DOHH2 (cell line): ENCODE data around the gene ERC2.

ENCODE experiments used
- H3F3A ChIP-seq: fragments of 200-600 bp; sonication (generic), shearing (Covaris generic); 2 replicates; pipeline ENCODE4 v1.6.0; 2016; ENCODE audit warnings: antibody characterized with exemption, mild to moderate bottlenecking; ENCODE audit not compliant: control insufficient read depth, insufficient read depth
- H3K27ac ChIP-seq: fragments of 200-600 bp; sonication (generic); 2 replicates; pipeline ENCODE4 v1.5.1; 2014; ENCODE audit warnings: low read depth, mild to moderate bottlenecking, low read length, moderate library complexity
- H3K27me3 ChIP-seq: fragments of 200-600 bp; sonication (generic); 2 replicates; pipeline ENCODE4 v1.6.1; 2014; ENCODE audit warnings: mild to moderate bottlenecking, low read length, mixed read lengths; ENCODE audit not compliant: control insufficient read depth
- H3K36me3 ChIP-seq: fragments of 200-600 bp; sonication (generic); 2 replicates; pipeline ENCODE4 v1.6.1; 2014; ENCODE audit warnings: mild to moderate bottlenecking, low read length, moderate library complexity, mixed read lengths; ENCODE audit not compliant: control insufficient read depth
- H3K4me1 ChIP-seq: fragments of 200-600 bp; sonication (generic); 2 replicates; pipeline ENCODE4 v1.6.1; 2014; ENCODE audit warnings: mild to moderate bottlenecking, low read length, mixed read lengths; ENCODE audit not compliant: control insufficient read depth
- H3K4me2 ChIP-seq: fragments of 200-600 bp; sonication (generic); 2 replicates; pipeline ENCODE4 v1.6.0; 2014; ENCODE audit warnings: mild to moderate bottlenecking, low read length, moderate library complexity
- H3K4me3 ChIP-seq: fragments of 200-600 bp; sonication (generic); 2 replicates; pipeline ENCODE4 v1.5.1; 2014; ENCODE audit warnings: mild to moderate bottlenecking, low read length, mixed read lengths
- H3K79me2 ChIP-seq: fragments of 200-600 bp; sonication (generic); 2 replicates; pipeline ENCODE4 v1.6.1; 2014; ENCODE audit warnings: mild to moderate bottlenecking, low read length, mixed read lengths; ENCODE audit not compliant: control insufficient read depth
- H3K9me2 ChIP-seq: fragments of 200-600 bp; sonication (generic); replicated peaks from 2 replicates; pipeline ENCODE4 v1.6.1; 2014; ENCODE audit warnings: mild to moderate bottlenecking, low read length, mixed read lengths; ENCODE audit not compliant: control insufficient read depth
- H3K9me3 ChIP-seq: fragments of 200-600 bp; sonication (generic); 2 replicates; pipeline ENCODE4 v1.6.1; 2014; ENCODE audit warnings: antibody characterized with exemption, low read length, mixed read lengths; ENCODE audit not compliant: control insufficient read depth, insufficient read depth
- H4K20me1 ChIP-seq: fragments of 200-600 bp; sonication (generic); 2 replicates; pipeline ENCODE4 v1.6.0; 2014; ENCODE audit warnings: low read depth, mild to moderate bottlenecking, antibody characterized with exemption, low read length, moderate library complexity; ENCODE audit not compliant: control insufficient read depth, insufficient read depth
- EZH2phosphoT487 ChIP-seq: fragments of 200-600 bp; sonication (generic); IDR thresholded peaks from 2 replicates; pipeline ENCODE4 v1.6.1; 2017; ENCODE audit warnings: borderline replicate concordance, mild to moderate bottlenecking, antibody characterized with exemption, low read length, moderate library complexity, mixed read lengths
- TF ChIP-seq, protein P1 (sequence below): fragments of 200-600 bp; sonication (generic); IDR thresholded peaks from one replicate; pipeline ENCODE4 v1.5.1; 2014; ENCODE audit warnings: antibody characterized with exemption, mild to moderate bottlenecking, low read depth, low read length; ENCODE audit not compliant: poor library complexity, severe bottlenecking

The ERC2 gene

DNA sequence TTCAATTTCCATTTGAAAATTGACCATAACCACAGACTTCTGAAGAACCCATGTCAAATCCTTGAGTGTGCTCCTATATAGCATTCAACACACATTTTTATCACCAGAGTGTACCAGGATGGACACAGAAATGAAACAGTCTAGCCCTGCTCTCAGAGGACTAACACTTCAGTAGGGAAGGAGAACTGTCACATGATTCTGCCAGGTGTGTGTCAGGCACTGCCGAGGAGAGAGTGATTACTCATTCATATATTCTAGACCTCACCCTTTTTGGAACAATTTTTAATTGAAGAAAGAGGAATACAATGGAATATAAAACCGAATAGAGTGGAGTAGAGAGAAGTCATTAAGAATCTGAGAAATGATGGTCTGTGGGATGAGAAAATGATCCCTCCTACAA lies 125.8 kb downstream of the ERC2 start:
- Histone ChIP-seq H4K20me1 (no peaks in the 10 kb centered on the region), H3K9me2 (no peaks in the 10 kb centered on the region), H3K27ac (no peak overlapping the region)

GRCh38 chr3:56339671-56340070 lies 128.6 kb downstream of the ERC2 start:
- Histone ChIP-seq H3K79me2 (no peaks in the 10 kb centered on the region), H3K4me1 (no peaks in the 10 kb centered on the region), H3K4me3 (no peak overlapping the region), H3K27me3 (peaks cover 4% of the 10 kb centered on the region; the same call in 1 of the 2 replicates), H3K9me2 (no peaks in the 10 kb centered on the region), H3K27ac (no peak overlapping the region), H3K4me2 (no peak overlapping the region), H3K36me3 (no peaks in the 10 kb centered on the region), H3F3A (no peaks in the 10 kb centered on the region), H3K9me3 (no peaks in the 10 kb centered on the region), H4K20me1 (no peaks in the 10 kb centered on the region)
- TF ChIP-seq, protein P1, sequence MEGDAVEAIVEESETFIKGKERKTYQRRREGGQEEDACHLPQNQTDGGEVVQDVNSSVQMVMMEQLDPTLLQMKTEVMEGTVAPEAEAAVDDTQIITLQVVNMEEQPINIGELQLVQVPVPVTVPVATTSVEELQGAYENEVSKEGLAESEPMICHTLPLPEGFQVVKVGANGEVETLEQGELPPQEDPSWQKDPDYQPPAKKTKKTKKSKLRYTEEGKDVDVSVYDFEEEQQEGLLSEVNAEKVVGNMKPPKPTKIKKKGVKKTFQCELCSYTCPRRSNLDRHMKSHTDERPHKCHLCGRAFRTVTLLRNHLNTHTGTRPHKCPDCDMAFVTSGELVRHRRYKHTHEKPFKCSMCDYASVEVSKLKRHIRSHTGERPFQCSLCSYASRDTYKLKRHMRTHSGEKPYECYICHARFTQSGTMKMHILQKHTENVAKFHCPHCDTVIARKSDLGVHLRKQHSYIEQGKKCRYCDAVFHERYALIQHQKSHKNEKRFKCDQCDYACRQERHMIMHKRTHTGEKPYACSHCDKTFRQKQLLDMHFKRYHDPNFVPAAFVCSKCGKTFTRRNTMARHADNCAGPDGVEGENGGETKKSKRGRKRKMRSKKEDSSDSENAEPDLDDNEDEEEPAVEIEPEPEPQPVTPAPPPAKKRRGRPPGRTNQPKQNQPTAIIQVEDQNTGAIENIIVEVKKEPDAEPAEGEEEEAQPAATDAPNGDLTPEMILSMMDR: no peak
- TF ChIP-seq EZH2phosphoT487: no peak

More for the DNA sequence above, 125.8 kb downstream of the ERC2 start:
- Histone ChIP-seq H3K9me3 (no peaks in the 10 kb centered on the region), H3K79me2 (no peaks in the 10 kb centered on the region), H3K4me2 (no peak overlapping the region), H3K4me3 (no peak overlapping the region), H3K4me1 (no peaks in the 10 kb centered on the region), H3K36me3 (no peaks in the 10 kb centered on the region), H3K27me3 (peaks cover 5% of the 10 kb centered on the region; the same call in 1 of the 2 replicates), H3F3A (no peaks in the 10 kb centered on the region)
- no peak for TF ChIP-seq EZH2phosphoT487
- TF ChIP-seq, protein P1: no peak

GRCh38 chr3:56339244-56339643 lies 129.0 kb downstream of the ERC2 start:
- no peak overlapping the region for H3K4me2 ChIP-seq
- TF ChIP-seq, protein P1: no peak

DNA sequence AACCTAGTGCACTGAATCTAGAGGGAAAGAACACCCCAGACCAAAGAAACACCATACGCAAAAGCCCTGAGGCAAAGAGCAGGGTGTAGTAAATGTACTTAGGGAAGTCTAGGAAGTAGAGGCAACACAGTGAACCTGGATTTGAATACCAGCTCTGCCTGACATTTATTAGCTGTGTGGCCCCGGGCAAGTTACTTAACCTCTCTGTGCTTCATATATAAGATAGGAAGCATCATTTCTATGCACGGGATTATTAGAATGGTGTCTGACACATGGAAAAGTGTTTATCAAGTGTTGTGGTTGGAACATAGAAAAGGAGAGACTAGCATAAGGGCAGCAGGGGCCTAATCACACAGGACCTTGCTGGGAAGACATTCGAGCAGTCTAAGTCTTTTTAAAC lies 132.2 kb downstream of the ERC2 start:
- TF ChIP-seq EZH2phosphoT487: no peak
- TF ChIP-seq, protein P1: no peak
- Histone ChIP-seq H3K9me2 (no peaks in the 10 kb centered on the region), H3K27me3 (no peaks in the 10 kb centered on the region), H3F3A (no peaks in the 10 kb centered on the region), H3K36me3 (no peaks in the 10 kb centered on the region), H3K4me3 (no peak overlapping the region), H4K20me1 (no peaks in the 10 kb centered on the region), H3K79me2 (no peaks in the 10 kb centered on the region), H3K4me1 (no peaks in the 10 kb centered on the region), H3K27ac (no peak overlapping the region), H3K4me2 (no peak overlapping the region), H3K9me3 (no peaks in the 10 kb centered on the region)

More at GRCh38 chr3:56339244-56339643, 129.0 kb downstream of the ERC2 start:
- H3K9me2 ChIP-seq: no peaks in the 10 kb centered on the region
- no peaks in the 10 kb centered on the region for H4K20me1 ChIP-seq
- no peak overlapping the region for H3K27ac ChIP-seq
- H3K79me2 ChIP-seq: no peaks in the 10 kb centered on the region
- H3K9me3 ChIP-seq: no peaks in the 10 kb centered on the region
- no peak overlapping the region for H3K4me3 ChIP-seq
- no peaks in the 10 kb centered on the region for H3K4me1 ChIP-seq
- H3F3A ChIP-seq: no peaks in the 10 kb centered on the region
- no peaks in the 10 kb centered on the region; the same call in 1 of the 2 replicates for H3K27me3 ChIP-seq
- no peaks in the 10 kb centered on the region for H3K36me3 ChIP-seq
